Embryonic facial prominence (tissue), 1 donor: Measurements from ENCODE around the gene STRA6.

Source experiments
- DNase-seq: peaks from one replicate; pipeline ENCODE4 v3.0.0-alpha.2; 2016; ENCODE audit errors: extremely low spot score

The STRA6 gene

DNA sequence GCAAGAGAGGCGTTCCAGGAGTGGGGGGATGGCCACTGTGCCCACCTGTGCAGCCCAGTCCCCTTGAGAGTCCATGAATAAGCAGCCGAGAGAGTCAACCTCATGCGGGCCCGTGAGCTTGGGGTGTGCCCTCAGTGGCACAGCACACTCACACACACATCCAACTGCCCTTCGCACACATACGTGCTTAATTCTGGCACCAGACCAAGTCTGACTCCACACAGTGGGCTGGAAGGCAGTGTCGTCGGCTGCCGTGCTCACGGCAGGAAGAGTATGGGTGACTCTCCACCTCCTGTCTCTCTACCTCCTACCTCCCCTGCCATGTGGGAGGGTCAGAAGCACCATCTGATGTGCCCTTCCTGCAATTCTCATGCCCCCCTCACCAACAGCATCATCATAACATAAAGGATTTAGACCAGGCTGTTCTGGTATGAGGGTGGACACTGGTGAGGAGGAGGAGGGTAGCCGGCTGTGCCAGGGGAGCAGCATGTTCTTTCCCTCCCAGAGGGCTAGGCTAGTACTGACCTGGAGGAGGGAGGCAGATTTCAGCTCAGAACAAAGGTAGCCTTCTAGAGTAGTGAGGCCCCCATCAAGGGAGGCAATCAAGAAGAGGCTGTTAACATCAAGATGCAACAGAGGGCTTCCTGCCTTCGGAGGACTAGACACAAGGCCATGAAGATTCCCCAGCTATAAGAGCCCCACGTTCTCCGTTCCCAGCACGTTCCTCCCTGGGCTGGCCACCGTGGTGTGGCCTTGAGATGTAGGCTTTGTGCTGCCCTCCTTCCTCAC is 5.3 kb upstream of the STRA6 start:
- DNase-seq = no peak

DNA sequence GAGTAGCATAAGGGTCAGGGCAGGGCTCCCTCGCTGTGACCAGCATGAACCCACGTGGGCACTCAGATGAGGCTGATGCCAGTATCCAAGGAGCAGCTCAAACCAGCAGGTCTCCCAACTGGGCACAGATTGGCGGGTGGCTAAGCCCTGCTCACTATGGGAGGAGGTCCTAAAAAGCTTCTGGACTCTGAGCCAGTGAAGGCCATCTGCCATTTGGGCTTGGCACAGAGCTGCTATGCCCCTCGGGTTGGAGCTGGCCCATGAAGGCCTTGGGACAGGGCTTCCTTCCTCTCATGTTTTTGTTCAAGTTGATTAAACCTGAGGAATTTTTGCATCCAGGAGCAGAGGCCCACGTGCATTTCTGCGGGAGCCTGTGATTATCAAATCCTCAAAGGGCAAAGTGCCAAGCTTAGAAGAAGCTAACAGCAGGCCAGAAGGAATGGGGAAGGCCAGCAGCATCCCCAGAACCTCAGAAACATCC is 4.3 kb upstream of the STRA6 start:
- DNase-seq = no peak

DNA sequence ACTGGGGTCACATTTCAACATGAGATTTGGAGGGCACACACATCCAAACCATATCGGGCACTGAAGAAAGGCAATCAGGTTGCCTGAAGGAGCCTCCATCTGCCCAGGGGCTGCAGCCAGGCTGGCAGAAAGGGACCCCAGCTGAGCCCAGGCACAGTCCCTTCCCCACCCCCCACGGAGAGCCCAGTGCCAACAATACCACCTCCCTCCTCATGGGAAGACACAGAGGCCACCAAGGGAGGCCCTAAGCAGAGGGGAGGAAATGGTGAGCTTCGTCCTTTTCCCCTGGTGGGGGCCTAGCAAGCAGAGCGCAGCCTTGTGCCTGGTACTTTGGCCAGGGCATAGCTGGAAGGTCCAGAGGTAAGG is 3.0 kb upstream of the STRA6 start:
- no peak for DNase-seq

DNA sequence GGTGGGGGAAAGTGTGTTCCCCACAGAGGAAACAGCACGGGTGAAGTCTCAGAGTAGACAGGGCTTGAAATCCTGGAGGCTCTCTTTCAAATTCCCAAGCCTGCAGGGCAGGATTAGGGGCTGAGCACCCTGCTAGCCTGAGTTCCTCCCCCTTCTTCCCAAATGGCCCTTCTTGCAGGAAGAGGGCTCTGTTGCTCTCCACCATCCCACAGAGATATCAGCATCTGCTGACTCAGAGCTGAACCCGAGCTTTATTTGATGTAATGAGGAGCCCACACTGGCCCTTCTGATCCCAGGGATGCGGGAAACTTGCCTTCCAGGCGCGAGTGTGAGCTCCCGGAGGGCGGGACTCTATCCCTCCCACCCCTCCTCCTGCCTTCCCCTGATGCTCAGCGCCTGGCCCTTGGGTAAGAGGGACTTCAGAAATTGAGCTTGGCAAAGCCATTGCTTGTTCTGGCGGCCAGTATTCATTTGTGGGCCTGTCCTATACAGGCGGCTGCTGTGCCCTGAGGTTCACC is 1.4 kb upstream of the STRA6 start:
- DNase-seq = no peak

DNA sequence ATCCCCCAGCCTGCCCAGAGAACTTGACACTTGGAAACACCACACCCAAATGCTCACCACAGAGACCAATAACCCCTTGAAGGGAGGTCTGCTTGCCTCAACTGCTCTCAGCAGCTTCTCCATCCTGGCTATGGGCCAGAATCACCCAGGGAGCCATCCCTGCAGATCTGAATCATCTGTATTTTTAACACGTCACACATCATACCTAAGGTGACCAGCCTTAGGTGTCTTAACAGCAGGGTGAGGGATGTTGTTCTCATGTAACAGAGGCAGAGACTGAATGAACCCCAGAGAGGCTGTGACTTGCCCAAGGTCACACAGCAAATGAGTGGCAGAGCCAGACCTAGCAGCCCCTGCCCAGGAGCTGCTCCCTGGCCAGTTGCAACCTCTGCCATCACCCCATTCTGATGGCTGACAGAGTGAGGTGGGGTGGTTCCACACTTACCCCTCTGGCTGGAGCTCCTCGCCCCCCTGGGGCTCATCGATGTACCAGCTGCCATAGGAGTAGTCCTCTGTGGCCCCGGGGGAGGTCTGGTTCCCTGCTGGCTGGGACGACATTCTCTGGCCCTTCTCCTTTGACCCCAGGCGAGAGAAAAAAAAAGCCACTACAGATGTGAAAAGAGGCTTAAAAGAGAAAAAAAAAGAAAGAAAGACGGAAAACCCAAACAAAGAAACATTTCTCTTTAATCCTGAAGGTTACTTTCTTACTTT is 722 bp downstream of the STRA6 start:
- DNase-seq = no peak

DNA sequence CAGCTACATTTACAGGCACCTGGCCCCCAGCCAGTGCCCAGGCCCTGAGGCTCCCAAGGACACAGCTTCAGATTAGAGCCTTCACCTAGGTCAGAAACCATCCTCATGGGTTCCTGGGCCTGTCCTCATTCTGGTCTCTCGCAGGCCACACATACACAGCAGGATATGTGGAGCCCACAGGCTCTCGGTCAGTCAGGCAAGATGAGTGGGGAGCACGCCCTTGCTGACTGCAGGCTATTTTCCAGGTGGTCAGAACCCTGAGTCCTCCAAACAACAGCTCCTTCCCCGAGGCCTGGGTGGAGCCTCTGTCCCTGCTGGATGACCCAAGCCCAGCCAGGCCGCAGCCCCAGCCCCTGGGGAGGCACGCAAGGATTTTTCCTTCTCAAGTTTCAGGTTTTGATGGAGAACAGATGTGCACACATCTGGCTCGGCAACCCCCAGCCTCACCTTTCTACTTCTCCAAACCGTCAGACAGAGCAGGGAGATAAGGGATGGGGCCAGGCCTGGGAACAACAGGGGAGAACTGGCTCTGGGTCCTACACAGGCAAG is 1.6 kb downstream of the STRA6 start:
- DNase-seq = no peak

DNA sequence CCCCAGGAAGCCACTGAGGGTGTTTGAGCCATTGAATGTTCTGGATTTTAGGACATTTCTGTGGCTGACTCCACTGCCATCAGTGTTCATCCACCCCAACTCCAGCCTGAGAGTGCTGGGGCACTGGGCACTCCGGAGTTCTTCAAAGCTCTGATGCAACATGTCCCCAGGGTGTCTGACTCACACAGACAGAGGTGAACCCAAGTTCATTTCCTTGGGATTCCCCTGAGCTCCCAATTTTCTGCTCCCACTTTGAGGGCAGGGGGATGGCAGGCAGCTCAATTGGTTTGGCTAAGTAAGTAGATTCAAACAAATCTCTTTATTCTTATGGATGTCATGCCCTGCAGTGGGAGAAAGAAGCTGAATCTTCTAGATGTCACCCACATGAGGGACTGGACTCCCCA is 2.2 kb downstream of the STRA6 start:
- DNase-seq = no peak

DNA sequence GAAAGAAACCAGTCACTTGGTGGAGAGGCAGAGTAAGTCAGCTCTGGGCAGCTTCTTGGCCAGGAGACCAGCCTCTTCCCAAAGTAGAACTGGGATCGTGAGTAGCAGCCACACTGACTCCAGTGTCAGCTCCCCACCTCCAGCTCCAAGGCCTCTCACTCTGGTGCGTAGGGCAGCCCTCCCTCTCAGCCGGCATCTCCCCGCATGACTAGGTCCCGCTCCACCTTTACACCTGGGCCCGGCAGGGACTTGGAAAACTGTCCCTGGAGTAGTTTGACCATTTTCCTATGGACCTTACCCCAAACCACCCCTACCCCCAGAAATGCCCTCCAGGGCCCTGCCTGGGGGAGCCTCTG is 3.3 kb downstream of the STRA6 start:
- no peak for DNase-seq

DNA sequence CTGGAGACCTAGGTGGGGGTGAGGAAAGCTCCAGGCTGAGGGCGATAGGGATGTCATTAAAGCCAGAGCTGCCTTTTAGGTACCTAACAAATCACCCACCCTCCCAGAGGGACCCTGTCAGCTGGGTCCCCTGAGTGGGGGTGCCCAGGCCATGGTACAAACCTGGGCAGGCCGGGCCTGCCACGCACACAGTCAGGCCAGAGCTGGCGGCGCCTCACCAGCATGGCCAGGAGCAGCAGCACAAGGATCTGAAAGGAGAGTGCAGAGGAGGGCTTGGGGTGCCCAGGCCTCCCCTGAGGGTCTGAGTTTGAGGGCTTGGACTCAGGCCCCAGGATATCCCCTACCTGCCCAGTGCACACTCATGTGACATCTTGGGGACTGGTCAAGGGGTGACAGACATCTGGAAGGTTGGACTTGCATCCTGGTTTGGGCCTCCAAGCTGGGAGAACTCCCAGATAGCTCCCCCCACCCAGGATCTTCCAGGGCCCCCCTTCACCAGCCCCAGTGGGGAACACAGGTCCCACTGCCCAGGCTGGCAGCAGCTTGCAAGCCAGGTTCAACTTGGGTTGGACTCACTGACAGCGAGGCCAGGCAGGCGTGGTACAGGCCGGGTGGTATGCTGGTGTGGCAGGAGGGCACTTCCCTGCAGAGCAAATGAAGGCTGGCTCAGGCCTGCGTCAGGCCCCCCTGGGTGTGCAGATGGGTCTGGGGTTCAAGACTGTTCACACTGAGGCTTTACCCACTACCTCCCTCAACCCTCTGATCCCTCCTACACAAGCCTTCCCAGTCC is 5.2 kb downstream of the STRA6 start:
- no peak for DNase-seq

DNA sequence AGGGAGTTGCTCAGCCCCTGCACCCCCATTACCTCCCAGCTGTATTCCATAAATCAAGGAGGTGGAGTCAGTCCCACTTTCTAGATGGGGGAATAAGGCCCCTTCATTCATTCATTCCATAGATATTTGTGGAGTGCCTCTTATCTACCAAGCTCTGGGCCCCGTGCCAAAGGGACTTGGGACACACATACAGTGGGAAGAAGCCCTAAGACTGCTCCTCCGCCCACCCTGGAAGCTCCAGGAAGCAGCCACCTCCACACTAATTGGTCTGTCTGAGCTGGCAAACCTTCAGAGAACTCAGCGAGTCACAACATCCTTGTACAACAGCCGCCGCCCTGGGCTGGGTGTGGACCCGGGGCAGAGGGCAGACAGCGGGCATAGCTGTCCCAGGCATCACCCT is 6.4 kb downstream of the STRA6 start:
- DNase-seq = no peak

DNA sequence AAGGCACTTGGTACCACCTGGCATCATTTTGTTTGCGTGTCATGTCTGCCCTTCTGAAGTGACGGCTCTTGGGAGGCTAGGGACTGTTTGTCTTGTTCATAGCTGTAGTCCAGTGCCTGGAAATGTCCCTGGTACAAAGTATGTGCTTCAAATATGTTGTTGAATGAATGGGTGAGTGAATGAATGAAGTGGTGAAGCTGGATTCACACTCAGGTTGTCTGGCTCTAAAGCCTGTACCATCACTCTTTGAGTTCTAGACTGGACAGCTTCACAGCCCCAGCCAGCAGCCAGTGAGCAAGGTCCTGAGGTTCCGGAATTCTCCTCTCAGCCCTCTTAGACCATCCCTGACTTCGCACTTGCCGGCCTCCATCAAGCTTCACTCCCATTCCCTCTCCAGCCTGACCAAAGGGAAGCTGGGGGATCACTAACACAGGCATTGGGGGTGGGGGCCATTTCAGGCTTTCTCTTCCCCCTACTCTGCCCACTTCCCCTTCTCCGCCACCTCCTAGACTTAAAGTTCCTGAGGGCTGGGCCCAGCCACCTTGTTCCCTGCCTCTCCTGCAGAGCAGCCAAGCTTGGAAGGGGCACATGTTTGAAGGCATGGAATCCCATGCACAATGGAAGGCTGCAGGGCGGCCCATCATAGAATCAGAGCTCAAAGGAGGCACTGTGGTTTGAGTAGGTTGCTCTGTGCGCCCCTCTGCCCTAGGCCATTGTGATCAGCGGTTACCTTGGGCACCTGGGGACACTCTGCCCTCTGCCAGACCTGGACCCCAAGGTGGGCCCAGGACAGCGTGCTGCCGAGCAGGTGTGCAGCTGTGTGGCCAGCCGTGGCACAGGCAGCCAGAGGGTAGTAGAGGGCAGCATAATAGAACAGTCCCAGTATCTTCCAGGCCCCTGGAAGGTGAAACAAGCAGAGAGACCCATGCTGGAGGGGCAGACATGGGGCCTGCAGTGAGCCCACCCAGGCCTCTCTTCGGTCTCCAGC is 7.7 kb downstream of the STRA6 start:
- DNase-seq = no peak

DNA sequence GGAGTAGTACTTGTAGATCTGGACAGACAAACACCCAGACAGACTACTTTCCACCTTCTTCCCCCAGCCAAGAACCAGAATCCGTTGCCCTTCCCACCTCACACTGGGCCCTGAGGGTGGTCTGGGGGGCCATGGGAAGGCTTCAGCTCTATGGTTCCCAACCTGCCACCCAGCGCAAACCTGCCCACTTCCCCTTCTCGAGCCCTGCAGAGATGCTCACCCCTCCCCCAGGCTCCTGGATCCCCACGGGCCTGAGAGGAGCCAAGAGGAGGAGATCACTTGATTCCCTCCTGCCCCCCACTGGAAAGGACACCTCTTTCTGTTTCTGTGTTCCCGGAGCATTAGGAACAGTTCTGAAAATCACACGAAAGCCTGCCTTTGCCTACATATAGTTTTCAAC is 8.7 kb downstream of the STRA6 start:
- no peak for DNase-seq

DNA sequence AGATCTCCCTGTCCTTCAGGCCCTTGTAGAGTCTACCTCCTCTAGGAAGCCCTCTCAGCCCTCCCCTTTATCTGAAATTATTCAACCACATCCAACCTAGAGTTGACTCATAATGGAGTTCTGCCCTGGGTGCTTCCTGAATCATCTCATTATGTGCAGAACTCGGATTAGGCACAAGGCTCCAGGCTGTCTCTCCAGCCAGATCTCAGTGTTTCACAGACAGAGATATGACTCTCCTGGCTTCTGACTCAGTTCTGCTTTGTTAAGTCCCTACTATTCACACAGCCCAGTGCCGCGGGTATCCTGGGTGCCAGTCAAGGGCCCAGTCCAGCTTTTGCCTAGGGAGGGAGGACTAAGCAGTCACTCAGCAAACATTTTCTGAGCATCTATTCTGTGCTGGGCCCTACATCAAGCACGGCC is 9.3 kb downstream of the STRA6 start:
- no peak for DNase-seq

DNA sequence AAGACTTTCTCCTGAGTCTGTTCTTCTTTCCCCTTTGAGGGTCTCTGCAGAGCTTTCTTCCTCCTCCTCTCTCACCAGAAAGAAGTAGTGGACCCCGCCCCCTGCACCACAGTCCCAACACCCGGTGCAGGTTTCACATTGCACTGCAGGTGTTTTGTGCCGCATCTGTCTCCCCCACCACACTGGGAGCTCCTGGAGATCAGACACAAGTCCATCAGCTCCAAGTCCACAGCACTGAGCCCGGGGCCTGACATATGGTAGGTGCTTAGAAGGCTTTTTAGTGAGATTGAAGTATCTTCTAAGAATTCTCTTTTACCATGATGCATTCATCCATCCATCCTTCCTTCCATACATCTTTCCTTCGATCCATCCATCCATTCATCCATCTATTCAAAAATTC is 9.8 kb downstream of the STRA6 start:
- DNase-seq = no peak

DNA sequence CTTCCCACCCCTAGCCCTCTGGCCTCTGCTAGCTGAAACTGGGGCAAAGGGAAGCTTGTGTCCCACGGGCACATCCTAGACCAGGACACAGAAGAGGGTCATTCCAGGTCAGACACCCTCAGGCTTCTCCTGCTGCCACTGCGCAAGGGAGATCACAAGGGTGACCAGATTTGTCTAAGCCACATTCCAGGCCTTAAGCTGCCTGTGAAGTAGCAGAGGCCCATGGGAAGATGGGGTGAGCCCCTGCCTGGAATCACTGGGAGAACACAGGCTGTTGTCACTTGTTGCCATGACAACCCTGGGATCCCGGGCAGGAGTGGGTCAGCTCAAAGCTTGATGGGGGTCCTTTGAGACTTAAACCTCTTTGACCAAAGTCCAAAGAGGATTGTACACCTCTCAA is 10.8 kb downstream of the STRA6 start:
- DNase-seq = no peak

DNA sequence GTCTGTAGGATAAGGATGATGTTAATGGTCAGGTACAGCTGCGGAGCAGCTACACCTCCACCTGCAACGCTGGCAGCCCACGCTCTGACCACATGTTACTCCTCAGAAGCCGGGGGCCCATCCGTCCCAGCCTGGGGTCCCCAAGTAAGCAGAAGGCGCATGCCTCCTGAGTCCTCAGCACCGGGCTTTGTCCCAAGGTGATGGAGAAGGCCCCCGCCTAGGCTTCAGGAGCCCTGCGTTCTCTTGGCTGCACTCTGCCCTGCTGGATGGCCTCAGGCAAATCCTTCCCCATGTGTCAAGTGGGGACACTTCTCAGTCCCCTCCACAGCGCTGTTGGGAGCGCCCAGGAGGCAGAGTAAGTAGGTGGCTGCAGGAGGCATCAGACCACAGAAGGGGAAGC is 14.4 kb downstream of the STRA6 start:
- DNase-seq = no peak

DNA sequence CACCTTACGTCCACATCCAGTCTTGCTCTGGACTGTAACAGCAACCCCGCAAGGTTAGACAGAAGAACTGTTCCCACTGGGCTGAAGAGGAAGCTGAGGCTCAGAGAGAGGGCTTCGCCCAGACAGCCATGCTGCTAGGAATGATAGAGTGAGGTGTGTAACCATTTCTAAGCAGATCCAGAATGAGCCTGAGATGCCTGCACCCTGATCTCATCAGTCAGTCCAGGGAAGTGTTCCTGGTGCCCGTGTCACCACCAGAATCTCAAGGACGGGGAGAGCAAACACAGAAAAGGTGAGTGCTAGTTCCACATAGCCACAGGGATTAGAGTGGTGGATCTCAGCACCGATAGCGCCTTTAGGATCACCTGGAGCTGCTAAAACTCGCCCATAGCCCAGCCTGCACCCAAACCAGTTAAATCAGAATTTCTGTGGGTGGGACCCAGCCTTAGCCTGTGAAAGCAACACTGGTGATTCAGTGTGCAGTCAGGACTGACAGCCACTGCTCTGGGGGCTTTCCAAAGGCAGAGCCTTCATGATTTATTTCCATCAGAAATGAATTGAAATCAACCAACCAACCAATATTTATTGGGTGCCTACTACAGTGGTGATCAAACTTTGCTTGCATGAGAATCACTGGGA is 16.8 kb downstream of the STRA6 start:
- DNase-seq = no peak

DNA sequence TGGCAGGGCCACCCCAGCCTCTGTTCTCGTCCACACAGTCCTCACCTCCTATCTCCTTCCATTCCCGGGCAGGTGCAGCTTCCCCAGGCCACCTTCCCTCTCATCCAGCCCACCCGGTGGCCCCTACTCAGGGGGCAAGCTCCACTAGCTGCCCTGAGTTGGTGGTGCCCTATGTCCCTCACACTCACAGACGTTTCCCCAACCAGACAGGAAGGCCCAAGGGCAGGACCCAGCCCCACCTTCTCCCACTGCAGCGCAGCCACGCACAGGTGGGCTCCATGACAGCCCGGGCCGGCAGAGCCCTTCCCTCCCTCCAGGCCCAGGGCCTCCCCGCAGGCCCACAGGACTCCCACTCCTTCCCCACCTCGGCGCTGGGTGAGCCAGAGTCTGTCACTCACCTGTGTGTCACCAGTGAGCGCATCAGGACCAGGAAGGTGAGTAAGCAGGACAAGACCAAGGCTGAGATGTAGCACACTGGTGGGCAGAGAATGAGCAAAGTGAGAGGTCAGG is 17.9 kb downstream of the STRA6 start:
- DNase-seq = no peak

DNA sequence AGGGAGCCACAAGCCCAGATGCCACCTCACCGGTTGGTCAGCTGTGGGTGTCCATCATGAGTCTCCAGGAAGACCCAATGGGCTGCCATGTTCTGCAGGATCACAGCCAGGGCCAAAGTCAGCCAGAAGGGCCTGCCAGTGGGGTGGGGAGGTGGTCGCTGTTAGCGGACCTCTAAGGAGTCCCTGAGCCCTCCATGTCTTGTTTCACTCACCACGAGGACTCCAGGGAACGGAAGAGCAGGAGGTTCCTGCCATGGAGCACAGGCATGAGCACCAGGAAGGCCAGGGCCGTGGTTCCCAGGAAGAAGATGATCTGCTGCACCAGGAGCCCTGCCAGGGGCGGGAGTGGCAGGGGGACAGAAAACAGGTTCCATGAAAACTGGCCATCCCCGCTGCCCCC is 20.5 kb downstream of the STRA6 start:
- DNase-seq = no peak

DNA sequence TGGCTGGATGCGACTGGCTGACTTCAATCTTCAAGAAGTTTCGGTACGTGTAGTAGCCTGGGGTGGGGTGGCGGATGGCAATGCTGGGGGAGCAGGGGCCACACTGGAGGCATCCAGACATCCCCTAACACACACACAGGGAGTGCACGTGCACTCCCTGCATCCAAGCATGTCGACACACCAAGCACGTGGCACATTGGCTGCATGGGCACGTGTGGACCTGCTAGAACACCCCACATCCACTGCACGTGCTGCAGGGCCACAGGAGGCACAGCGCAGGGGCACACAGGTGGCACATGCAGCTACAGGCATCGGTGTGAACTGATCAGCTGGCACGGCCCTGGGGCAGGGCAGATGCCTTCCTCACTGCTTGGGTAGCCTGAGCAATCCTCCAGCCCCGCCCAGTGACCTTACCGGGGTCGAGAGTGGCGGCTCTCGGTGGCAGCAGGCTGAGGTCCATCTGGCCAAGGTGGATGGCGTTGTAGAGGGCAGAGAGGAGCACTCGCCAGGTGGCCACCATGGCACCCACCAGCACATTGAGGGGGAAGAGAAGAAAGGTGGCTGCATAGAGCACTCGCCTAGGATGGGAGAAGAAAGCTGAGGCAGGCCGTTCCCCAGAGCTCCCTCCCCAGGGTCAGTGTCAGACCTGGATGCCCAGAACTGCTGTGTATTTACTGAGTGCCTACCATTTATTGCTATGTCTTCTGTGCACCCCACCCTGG is 21.5 kb downstream of the STRA6 start:
- DNase-seq = no peak
